HepG2 (cell line): ENCODE results near the gene BRSK2. TPM values are rescaled to one million over a fixed set of nuclear protein-coding genes. Genes with fewer than 3 reads are reported as not detected.
A peak's percentile ranks its signal among the peaks of the same experiment; 100 is the strongest.

Source experiments
- ASH2L ChIP-seq: fragments of 300-600, 200-600 bp; sonication (generic); IDR thresholded peaks from 2 replicates; pipeline ENCODE4 v1.7.0; 2017; ENCODE audit warnings: low read depth, mild to moderate bottlenecking, moderate library complexity, mixed read lengths, low read length; ENCODE audit not compliant: insufficient read length
- BCL3 ChIP-seq: sonication (generic); formaldehyde crosslinking; IDR thresholded peaks from 2 replicates; pipeline ENCODE4 v1.5.1; 2020; ENCODE audit warnings: mild to moderate bottlenecking, missing genetic modification reagents, moderate library complexity
- CTCF ChIP-seq: sonication (generic); formaldehyde crosslinking; IDR thresholded peaks from 2 replicates; pipeline ENCODE4 v1.5.0; 2020; ENCODE audit warnings: mild to moderate bottlenecking, missing genetic modification reagents, moderate library complexity
- ESRRA ChIP-seq: sonication (generic); formaldehyde crosslinking; IDR thresholded peaks from 2 replicates; pipeline ENCODE4 v1.5.1; 2020; ENCODE audit warnings: mild to moderate bottlenecking, low read depth, missing genetic modification reagents
- ETV6 ChIP-seq: sonication (generic); formaldehyde crosslinking; conservative IDR thresholded peaks from 2 replicates; pipeline ENCODE4 v1.4.0; 2020; ENCODE audit warnings: missing genetic modification reagents
- HNRNPUL1 ChIP-seq: fragments of 200-400 bp; formaldehyde crosslinking; IDR thresholded peaks from 2 replicates; pipeline ENCODE4 v1.6.1; 2017; ENCODE audit warnings: low read depth, mild to moderate bottlenecking, low read length, moderate library complexity
- KDM1A ChIP-seq: IDR thresholded peaks from 2 replicates; pipeline ENCODE4 v1.6.1; 2016; ENCODE audit warnings: missing compliant biosample characterization
- KLF11 ChIP-seq: IDR thresholded peaks from 2 replicates; pipeline ENCODE4 v1.6.1; 2016; ENCODE audit warnings: missing compliant biosample characterization
- MAF1 ChIP-seq: sonication (generic); formaldehyde crosslinking; IDR thresholded peaks from 2 replicates; pipeline ENCODE4 v1.5.0; 2020; ENCODE audit warnings: missing genetic modification reagents, borderline replicate concordance
- MAFG ChIP-seq: sonication (generic); formaldehyde crosslinking; IDR thresholded peaks from 2 replicates; pipeline ENCODE4 v1.5.1; 2020; ENCODE audit warnings: mild to moderate bottlenecking, missing genetic modification reagents
- MED1 ChIP-seq: sonication (generic); formaldehyde crosslinking; IDR thresholded peaks from 2 replicates; pipeline ENCODE4 v1.4.0; 2020; ENCODE audit warnings: missing genetic modification reagents
- PCBP2 ChIP-seq: fragments of 200-400 bp; formaldehyde crosslinking; optimal IDR thresholded peaks from 2 replicates; pipeline ENCODE3; 2018; ENCODE audit warnings: low read length, low read depth; ENCODE audit not compliant: poor library complexity, severe bottlenecking
- USF2 ChIP-seq, 2 experiments: sonication (generic) in 1 of 2; formaldehyde crosslinking in 1 of 2; IDR thresholded peaks; 2 replicates each; pipeline versions ENCODE4 v1.5.1 to v1.6.1; 2011 to 2020; ENCODE audit warnings: borderline replicate concordance in 1 of 2, low read depth in 1 of 2, low read length in 1 of 2, mild to moderate bottlenecking in 1 of 2, missing genetic modification reagents in 1 of 2, moderate library complexity in 1 of 2
- ZFAT ChIP-seq: sonication (generic); formaldehyde crosslinking; conservative IDR thresholded peaks from 2 replicates; pipeline ENCODE4 v1.8.1; 2023; ENCODE audit warnings: missing genetic modification reagents, inconsistent platforms
- ZNF33B ChIP-seq: sonication (generic); formaldehyde crosslinking; IDR thresholded peaks from 2 replicates; pipeline ENCODE4 v1.5.1; 2020; ENCODE audit warnings: mild to moderate bottlenecking, missing genetic modification reagents
- ZNF414 ChIP-seq: sonication (generic); formaldehyde crosslinking; IDR thresholded peaks from 2 replicates; pipeline ENCODE4 v1.5.0; 2020; ENCODE audit warnings: missing genetic modification reagents
- ZNF543 ChIP-seq: sonication (generic); formaldehyde crosslinking; IDR thresholded peaks from 2 replicates; pipeline ENCODE4 v1.4.0; 2020; ENCODE audit warnings: mild to moderate bottlenecking, missing genetic modification reagents
- ZNF570 ChIP-seq: sonication (generic); formaldehyde crosslinking; IDR thresholded peaks from 2 replicates; pipeline ENCODE4 v1.4.0; 2020; ENCODE audit warnings: mild to moderate bottlenecking, missing genetic modification reagents, borderline replicate concordance
- ZNF597 ChIP-seq: sonication (generic); formaldehyde crosslinking; IDR thresholded peaks from 2 replicates; pipeline ENCODE4 v1.5.0; 2020; ENCODE audit warnings: missing genetic modification reagents
- ZNF672 ChIP-seq: sonication (generic); formaldehyde crosslinking; IDR thresholded peaks from 2 replicates; pipeline ENCODE4 v1.8.1; 2022; ENCODE audit warnings: missing genetic modification reagents
- ZNF772 ChIP-seq: sonication (generic); formaldehyde crosslinking; IDR thresholded peaks from 2 replicates; pipeline ENCODE4 v1.5.0; 2020; ENCODE audit warnings: mild to moderate bottlenecking, missing genetic modification reagents
- polyA plus RNA-seq, 8 experiments: library from polyadenylated mRNA; depleted of rRNA in 3 of 8; stranded (reverse) in 7 of 8; unstranded in 1 of 8; fragments of >200 nt; fragmentation: Illumina TruSeq in 4 of 8; extraction: Trizol in 4 of 8; gene quantifications; 2 replicates each; pipeline versions ENCODE4 v1.2.1 to v1.2.3, GENCODE V29; 2011 to 2016; ENCODE audit warnings: low read depth in 4 of 8, missing spikeins in 1 of 8, mixed read lengths in 1 of 8; ENCODE audit not compliant: insufficient read depth in 1 of 8
- total RNA-seq, 5 experiments: library from RNA; depleted of rRNA; stranded (reverse); fragments of >200 nt; fragmentation: Illumina TruSeq; extraction: Trizol; gene quantifications; 2 replicates each; pipeline ENCODE4 v1.2.3, GENCODE V29; 2016; ENCODE audit warnings: low read depth in 1 of 5

The BRSK2 gene
- total and polyA plus RNA-seq, 2 of the 13 experiments (the other 11 are each of a cell fraction or from before 2014, with no cell fraction given), result 0.74 to 1.1 TPM

GRCh38 chr11:1401656-1402221 is 12.0 kb downstream of the BRSK2 start (continued):
- TF ChIP-seq USF2 (IDR thresholded peaks at IDR 0.05; ENCODE audit: low read depth, low read length) (no peak), USF2 (CRISPR knock-in tag; IDR thresholded peaks at IDR 0.05; ENCODE audit: borderline replicate concordance) (no peak), KDM1A (no peak), ETV6 (CRISPR knock-in tag) (peak; percentile 59; the same call in 1 of the 2 replicates), ASH2L (no peak), MAF1 (CRISPR knock-in tag) (peak; percentile 76; the same call in 1 of the 2 replicates), MED1 (CRISPR knock-in tag) (no peak; the same call in 1 of the 2 replicates), ZNF772 (no peak), ZNF672 (CRISPR knock-in tag) (no peak), KLF11 (0 out of 2 replicates have a peak, but pooled peaks have one; percentile 59), PCBP2 (no peak), ZNF414 (CRISPR knock-in tag) (no peak), ZNF570 (CRISPR knock-in tag) (no peak), ESRRA (no peak), BCL3 (CRISPR knock-in tag) (no peak), CTCF (no peak), ZNF597 (CRISPR knock-in tag) (no peak), MAFG (no peak), ZFAT (CRISPR knock-in tag) (no peak), ZNF543 (CRISPR knock-in tag) (peak; percentile 70; the same call in 1 of the 2 replicates), ZNF33B (CRISPR knock-in tag) (no peak), HNRNPUL1 (no peak)
